Kidney (tissue), 14 donors: ENCODE data around the gene NDUFA8. TPM values are rescaled to one million over a fixed set of nuclear protein-coding genes. Genes with fewer than 3 reads are reported as not detected.

Experiments
- DNase-seq, 5 donors: peaks; one replicate each; pipeline ENCODE4 v3.0.0-alpha.2; 2013 to 2020
- FAIRE-seq: peaks from 2 replicates; lab custom pipeline; 2012; peaks lifted over from hg19 to GRCh38; lab: Jason Lieb, UNC
- H3K27ac ChIP-seq, 2 donors: one replicate each; pipeline ENCODE4 v1.7.0; 2013; ENCODE audit warnings: low read depth in 2 of 2, low read length in 2 of 2, inconsistent platforms in 1 of 2
- H3K27me3 ChIP-seq: one replicate; pipeline ENCODE4 v1.7.1; 2013; ENCODE audit warnings: low read length, inconsistent platforms; ENCODE audit not compliant: control insufficient read depth, insufficient read depth
- H3K36me3 ChIP-seq, 3 donors: one replicate each; pipeline versions ENCODE4 v1.7.0 to v1.7.1; 2013; ENCODE audit warnings: low read length in 3 of 3, control low read depth in 1 of 3, inconsistent platforms in 1 of 3; ENCODE audit not compliant: insufficient read depth in 3 of 3, control insufficient read depth in 2 of 3
- H3K4me1 ChIP-seq, 3 donors: one replicate each; pipeline versions ENCODE4 v1.7.0 to v1.7.1; 2013; ENCODE audit warnings: low read length in 3 of 3, inconsistent platforms in 1 of 3, low read depth in 1 of 3; ENCODE audit not compliant: control insufficient read depth in 2 of 3, insufficient read depth in 2 of 3
- H3K4me3 ChIP-seq, 3 donors: one replicate each; pipeline versions ENCODE4 v1.7.0 to v1.8.1; 2013; ENCODE audit warnings: low read length in 3 of 3, control low read depth in 1 of 3, inconsistent platforms in 1 of 3
- H3K9ac ChIP-seq, 3 donors: one replicate each; pipeline versions ENCODE4 v1.7.0 to v1.7.1; 2013; ENCODE audit warnings: low read length in 3 of 3, control low read depth in 1 of 3, inconsistent platforms in 1 of 3
- H3K9me3 ChIP-seq, 3 donors: one replicate each; pipeline versions ENCODE4 v1.7.0 to v1.7.1; 2013; ENCODE audit warnings: low read length in 3 of 3, control low read depth in 1 of 3, inconsistent platforms in 1 of 3; ENCODE audit not compliant: control insufficient read depth in 2 of 3, insufficient read depth in 1 of 3
- CTCF ChIP-seq: IDR thresholded peaks from 3 replicates; pipeline ENCODE4 v1.5.1; 2012; ENCODE audit warnings: mild to moderate bottlenecking, moderate library complexity, borderline replicate concordance; ENCODE audit not compliant: insufficient read depth; ENCODE audit errors: extremely low read depth
- intact Hi-C: fragments of 100-400 bp; cut with DNase I; formaldehyde crosslinking; loops from one replicate; pipeline ENCODE4 v1.11.1; 2022
- polyA plus RNA-seq: library from polyadenylated mRNA; stranded (reverse); fragments of 350-450 nt; fragmentation: Illumina TruSeq; extraction: RNeasy Lipid Tissue Mini Kit (QIAGEN cat#74804); gene quantifications from one replicate; pipeline ENCODE4 v1.2.3, GENCODE V29; 2014; ENCODE audit warnings: low read depth, low replicate concordance; ENCODE audit not compliant: insufficient read depth
- total RNA-seq: library from RNA; stranded (reverse); fragmentation: NEBNext Ultra II Directional; extraction: Animal tissue kit (Norgen Biotek cat#: 25700); gene quantifications from one replicate; pipeline ENCODE4 v1.2.1, GENCODE V29; 2021
- donor health status: control.
- donor health status: control.
- donor health status: control.
- donor health status: control.
- donor health status: control.
- donor health status: DM: yes; HTN: yes; CAD: no.
- donor health status: Normal renal cell carcinoma (clear cell type).

The NDUFA8 gene
- total and polyA plus RNA-seq, 2 donors from 2014 or later: 42.5 to 264 TPM

GRCh38 chr9:122180633-122181032, 21.1 kb upstream of the NDUFA8 start:
- intact Hi-C loops: no loop called here
- TF ChIP-seq CTCF: no peak
- no peak overlapping the region for H3K4me3 ChIP-seq
- H3K9ac ChIP-seq: no peak overlapping the region
- H3K36me3 ChIP-seq: no peaks in the 10 kb centered on the region
- H3K27me3 ChIP-seq: no peaks in the 10 kb centered on the region
- no peaks in the 10 kb centered on the region for H3K4me1 ChIP-seq
- H3K27ac ChIP-seq: no peak overlapping the region
- H3K9me3 ChIP-seq: no peaks in the 10 kb centered on the region
- DNase-seq (no peak), FAIRE-seq (no peak)

GRCh38 chr9:122179690-122180074, 20.1 kb upstream of the NDUFA8 start:
- Histone ChIP-seq H3K27ac (no peak overlapping the region), H3K9me3 (no peaks in the 10 kb centered on the region), H3K4me1 (no peaks in the 10 kb centered on the region), H3K36me3 (no peaks in the 10 kb centered on the region), H3K4me3 (no peak overlapping the region), H3K27me3 (no peaks in the 10 kb centered on the region), H3K9ac (no peak overlapping the region)
- intact Hi-C loops: no loop called here
- no peak for TF ChIP-seq CTCF
- DNase-seq: no peak
- FAIRE-seq: no peak

- no peaks in the 10 kb centered on the region for H3K27me3 ChIP-seq
- H3K9ac ChIP-seq: no peak overlapping the region
- no peaks in the 10 kb centered on the region for H3K9me3 ChIP-seq
- H3K27ac ChIP-seq: no peak overlapping the region
- intact Hi-C loops: no loop called here
- TF ChIP-seq CTCF: no peak
- no peaks in the 10 kb centered on the region for H3K36me3 ChIP-seq
- H3K4me1 ChIP-seq: no peaks in the 10 kb centered on the region
- DNase-seq (no peak), FAIRE-seq (no peak)
- no peak overlapping the region for H3K4me3 ChIP-seq
These were observed 19.6 kb upstream of the NDUFA8 start for GRCh38 chr9:122179054-122179689.

GRCh38 chr9:122176916-122177315, 17.3 kb upstream of the NDUFA8 start:
- DNase-seq: no peak
- no peak for FAIRE-seq
- intact Hi-C loops: no loop called here
- no peaks in the 10 kb centered on the region for H3K9me3 ChIP-seq
- no peak overlapping the region for H3K9ac ChIP-seq
- H3K27ac ChIP-seq: no peak overlapping the region
- TF ChIP-seq CTCF: no peak
- H3K4me3 ChIP-seq: no peak overlapping the region
- no peaks in the 10 kb centered on the region for H3K4me1 ChIP-seq
- H3K36me3 ChIP-seq: no peaks in the 10 kb centered on the region
- no peaks in the 10 kb centered on the region for H3K27me3 ChIP-seq
